WERI-Rb-1 (cell line): ENCODE results near the gene HTR2A.
A peak's percentile ranks its signal among the peaks of the same experiment; 100 is the strongest.

Source experiments
- DNase-seq: peaks from one replicate; pipeline ENCODE4 v3.0.0-alpha.2; 2020
- H3K27ac ChIP-seq: fragments of 250-450 bp; sonication (Bioruptor Pico); 2 replicates; pipeline ENCODE4 v1.5.1; 2020; ENCODE audit warnings: mild to moderate bottlenecking, moderate library complexity
- H3K27me3 ChIP-seq: fragments of 250-450 bp; sonication (Bioruptor Pico); 2 replicates; pipeline ENCODE4 v1.5.1; 2021; ENCODE audit warnings: mild to moderate bottlenecking, low read depth, moderate library complexity; ENCODE audit not compliant: insufficient read depth, severe bottlenecking
- H3K36me3 ChIP-seq: fragments of 250-450 bp; sonication (Bioruptor Pico); 2 replicates; pipeline ENCODE4 v1.5.1; 2020; ENCODE audit warnings: mild to moderate bottlenecking, moderate library complexity
- H3K4me3 ChIP-seq: 2 replicates; pipeline ENCODE4 v1.5.1; 2011; ENCODE audit warnings: low read depth, mild to moderate bottlenecking, control low read depth, low read length
- H3K9me3 ChIP-seq: fragments of 250-450 bp; sonication (Bioruptor Pico); 2 replicates; pipeline ENCODE4 v1.5.1; 2021; ENCODE audit warnings: mild to moderate bottlenecking, moderate library complexity; ENCODE audit not compliant: severe bottlenecking
- TF ChIP-seq, protein P1 (sequence below): IDR thresholded peaks from 2 replicates; pipeline ENCODE4 v1.5.1; 2011; ENCODE audit warnings: low read depth, mild to moderate bottlenecking, control low read depth, inconsistent platforms, low read length

HTR2A gene

DNA sequence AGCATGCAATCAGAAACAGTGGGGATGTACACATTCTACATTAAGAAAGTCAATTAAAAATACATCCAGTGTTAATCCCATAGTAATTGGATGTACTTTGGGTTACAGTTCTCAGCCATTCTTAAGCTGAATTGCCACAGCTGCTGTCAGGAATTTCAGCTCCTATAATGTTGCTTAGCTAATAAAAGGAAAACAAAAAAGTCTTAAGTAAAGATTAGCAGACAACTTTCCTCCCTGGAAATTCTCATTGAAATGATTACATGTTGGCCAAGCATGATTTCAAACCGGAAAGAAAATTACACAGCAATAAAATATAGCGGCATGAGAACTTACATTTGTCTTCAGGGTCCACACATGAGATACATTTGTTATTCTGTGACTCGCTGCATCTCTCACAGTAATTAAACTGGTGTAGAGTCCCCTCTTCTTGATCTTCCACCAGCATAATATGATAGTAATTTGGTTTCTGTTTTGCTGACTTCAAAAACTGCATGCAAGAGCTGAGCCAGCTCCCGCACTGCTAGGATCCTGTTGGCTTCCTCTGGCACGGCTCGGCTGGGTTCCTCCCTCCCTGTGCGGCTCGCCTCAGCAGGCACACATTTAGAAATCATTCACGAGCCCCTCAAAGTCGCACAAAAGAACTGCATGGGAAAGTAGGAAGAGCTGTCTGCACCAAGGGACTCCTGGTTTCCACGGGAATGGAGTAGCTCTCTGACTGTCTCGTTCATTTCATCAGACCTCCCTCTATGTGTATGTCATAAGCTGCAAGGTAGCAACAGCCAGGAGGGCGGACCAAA, at the start of gene HTR2A:
Gene HTR2A, minus strand, starts transcription at position 713 of the 797 bp plus-strand sequence. CDS start 1,147 bp downstream, outside the sequence.
- H3K27me3 ChIP-seq, result no peaks in the 10 kb centered on the region
- H3K36me3 ChIP-seq, result no peaks in the 10 kb centered on the region
- TF ChIP-seq, protein P1, sequence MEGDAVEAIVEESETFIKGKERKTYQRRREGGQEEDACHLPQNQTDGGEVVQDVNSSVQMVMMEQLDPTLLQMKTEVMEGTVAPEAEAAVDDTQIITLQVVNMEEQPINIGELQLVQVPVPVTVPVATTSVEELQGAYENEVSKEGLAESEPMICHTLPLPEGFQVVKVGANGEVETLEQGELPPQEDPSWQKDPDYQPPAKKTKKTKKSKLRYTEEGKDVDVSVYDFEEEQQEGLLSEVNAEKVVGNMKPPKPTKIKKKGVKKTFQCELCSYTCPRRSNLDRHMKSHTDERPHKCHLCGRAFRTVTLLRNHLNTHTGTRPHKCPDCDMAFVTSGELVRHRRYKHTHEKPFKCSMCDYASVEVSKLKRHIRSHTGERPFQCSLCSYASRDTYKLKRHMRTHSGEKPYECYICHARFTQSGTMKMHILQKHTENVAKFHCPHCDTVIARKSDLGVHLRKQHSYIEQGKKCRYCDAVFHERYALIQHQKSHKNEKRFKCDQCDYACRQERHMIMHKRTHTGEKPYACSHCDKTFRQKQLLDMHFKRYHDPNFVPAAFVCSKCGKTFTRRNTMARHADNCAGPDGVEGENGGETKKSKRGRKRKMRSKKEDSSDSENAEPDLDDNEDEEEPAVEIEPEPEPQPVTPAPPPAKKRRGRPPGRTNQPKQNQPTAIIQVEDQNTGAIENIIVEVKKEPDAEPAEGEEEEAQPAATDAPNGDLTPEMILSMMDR, result no peak
- no peaks in the 10 kb centered on the region for H3K9me3 ChIP-seq
- H3K27ac ChIP-seq, result no peak within 1 kb of the TSS
- no peak for DNase-seq
- peak within 1 kb of the TSS; percentile 34 for H3K4me3 ChIP-seq

DNA sequence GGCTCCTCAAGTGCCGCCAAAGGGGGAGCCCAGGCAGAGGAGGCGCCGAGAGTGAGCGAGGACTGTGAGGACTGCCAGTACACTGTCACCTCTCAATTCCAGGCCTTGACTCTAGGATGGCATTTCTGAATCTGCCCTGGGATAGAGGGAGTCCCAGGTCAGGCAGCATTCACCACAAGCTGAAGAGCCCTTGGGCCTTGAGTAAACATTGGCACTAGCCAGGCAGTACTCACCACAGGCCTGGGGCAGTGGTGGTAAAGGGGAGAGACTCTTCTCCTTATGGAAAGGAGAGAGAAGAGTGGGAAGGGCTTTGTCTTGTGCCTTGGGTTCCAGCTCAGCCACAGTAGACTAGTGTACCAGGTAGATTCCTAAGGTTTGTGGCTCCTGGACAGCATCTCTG, 39.7 kb upstream of the HTR2A start:
- H3K27me3 ChIP-seq, result no peaks in the 10 kb centered on the region
- DNase-seq, result no peak
- TF ChIP-seq, protein P1, result no peak
- no peak overlapping the region for H3K27ac ChIP-seq
- no peak overlapping the region for H3K4me3 ChIP-seq
- H3K9me3 ChIP-seq, result no peaks in the 10 kb centered on the region
- no peaks in the 10 kb centered on the region for H3K36me3 ChIP-seq

DNA sequence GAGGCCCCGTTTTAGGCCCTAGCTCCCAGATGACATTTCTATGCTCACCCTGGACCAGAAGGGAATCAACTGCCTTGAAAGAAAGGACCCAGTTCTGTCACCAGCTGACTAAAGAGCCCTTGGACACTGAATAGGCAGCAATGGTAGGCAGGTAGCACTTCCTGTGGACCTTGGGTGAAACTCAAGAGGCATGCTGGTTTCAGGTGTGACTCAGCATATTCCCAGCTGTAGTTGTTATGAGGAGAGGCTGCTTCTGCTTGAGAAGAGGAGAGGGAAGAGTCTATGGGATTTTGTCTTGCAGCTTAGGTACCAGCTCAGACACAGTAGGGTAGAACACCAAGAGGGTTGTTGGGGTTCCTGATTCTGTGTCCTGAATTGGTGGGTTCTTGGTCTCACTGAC, 37.9 kb upstream of the HTR2A start:
- Histone ChIP-seq H3K9me3 (no peaks in the 10 kb centered on the region), H3K27ac (no peak overlapping the region), H3K27me3 (no peaks in the 10 kb centered on the region), H3K36me3 (no peaks in the 10 kb centered on the region), H3K4me3 (no peak overlapping the region)
- no peak for DNase-seq
- TF ChIP-seq, protein P1, result no peak

DNA sequence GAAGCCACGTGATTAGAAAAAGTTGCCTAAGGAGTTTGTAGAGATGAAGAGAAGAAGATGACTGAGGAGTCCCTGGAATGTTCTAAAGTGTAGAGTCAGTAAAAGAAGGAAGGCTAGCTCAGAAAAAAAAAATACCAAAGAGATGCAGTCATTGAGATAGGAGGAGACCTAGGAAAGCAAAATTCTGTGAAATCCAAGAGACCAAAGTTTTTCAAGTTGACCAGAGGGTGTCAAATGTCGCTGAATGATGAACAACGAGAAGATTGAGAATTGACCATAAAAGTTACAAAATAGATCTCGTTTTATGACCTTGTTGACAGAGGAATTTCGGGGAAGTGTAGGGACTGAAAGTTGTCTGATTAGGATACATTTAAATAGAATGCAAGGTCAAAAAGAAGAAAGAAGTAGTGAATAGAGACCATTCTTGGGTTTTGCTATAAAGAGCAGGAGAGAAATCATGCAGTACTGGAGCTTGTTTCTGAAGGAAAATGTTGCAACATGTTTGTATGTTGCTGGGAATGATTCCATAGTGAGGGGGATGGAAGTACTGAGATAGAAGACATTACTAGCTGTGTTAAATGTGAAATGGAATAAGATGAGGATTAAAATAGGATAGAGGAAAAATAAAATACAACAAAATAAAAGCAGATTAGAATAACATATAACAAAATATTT, 30.2 kb upstream of the HTR2A start:
- Histone ChIP-seq H3K27ac (no peak overlapping the region), H3K27me3 (no peaks in the 10 kb centered on the region), H3K9me3 (no peaks in the 10 kb centered on the region), H3K36me3 (no peaks in the 10 kb centered on the region), H3K4me3 (no peak overlapping the region)
- DNase-seq, result no peak
- TF ChIP-seq, protein P1, result no peak

DNA sequence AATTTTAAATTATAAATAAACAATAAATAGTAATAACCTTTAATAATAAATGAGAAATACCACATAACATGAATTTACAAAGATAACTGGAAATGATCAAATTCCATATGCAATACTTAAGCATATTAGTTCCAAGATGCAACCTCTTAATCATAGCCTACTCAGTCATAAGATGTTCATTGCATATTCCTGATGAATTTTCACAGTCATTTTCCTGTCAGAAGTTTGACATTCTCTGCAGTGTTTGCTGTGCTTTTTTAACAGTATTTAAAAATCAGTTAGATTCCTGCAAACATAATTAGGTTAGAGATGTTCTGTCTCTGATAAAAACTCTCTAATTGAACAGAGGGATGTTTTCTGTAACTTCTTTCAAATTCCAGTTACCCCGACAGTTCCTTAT, 28.6 kb upstream of the HTR2A start:
- TF ChIP-seq, protein P1, result no peak
- H3K4me3 ChIP-seq, result no peak overlapping the region
- DNase-seq, result no peak
- H3K27ac ChIP-seq, result no peak overlapping the region
- H3K36me3 ChIP-seq, result no peaks in the 10 kb centered on the region
- H3K27me3 ChIP-seq, result no peaks in the 10 kb centered on the region
- no peaks in the 10 kb centered on the region for H3K9me3 ChIP-seq
